Keratinocyte (primary cell): ENCODE measurements around the gene SHQ1.

Experiments used
- EZH2 ChIP-seq: IDR thresholded peaks from one replicate; pipeline ENCODE4 v1.6.1; 2012; ENCODE audit warnings: inconsistent platforms, mild to moderate bottlenecking, low read length, moderate library complexity
- TF ChIP-seq, protein P1 (sequence below), 3 experiments: IDR thresholded peaks in 1 of 3; conservative IDR thresholded peaks in 1 of 3; optimal IDR thresholded peaks in 1 of 3; 2 replicates in 2 of 3; 3 replicates in 1 of 3; pipeline versions ENCODE3 to v1.5.1; 2011; ENCODE audit warnings: low read length in 3 of 3, mild to moderate bottlenecking in 3 of 3, moderate library complexity in 2 of 3, control low read depth in 1 of 3, inconsistent platforms in 1 of 3; ENCODE audit not compliant: insufficient read depth in 2 of 3; ENCODE audit errors: extremely low read depth in 1 of 3

DNA sequence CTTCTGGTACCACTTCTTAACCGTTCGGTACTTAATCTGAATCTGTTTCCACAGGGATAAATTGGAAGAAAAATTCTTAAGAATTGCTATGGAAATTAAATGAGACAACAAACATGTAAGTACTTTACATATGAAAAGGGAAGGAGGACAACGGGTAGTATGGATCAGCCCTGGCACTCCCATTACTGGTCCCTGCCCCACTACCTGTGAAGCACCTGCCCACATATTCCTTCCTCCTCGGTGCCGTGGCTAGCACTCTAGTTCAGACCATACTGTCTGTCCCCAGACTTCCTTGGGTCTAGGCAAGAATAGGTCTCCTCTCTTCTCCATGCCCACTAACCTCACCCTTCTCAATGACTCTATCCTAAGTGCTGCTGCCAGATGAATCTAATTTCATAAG, 46.2 kb downstream of the SHQ1 start:
- TF ChIP-seq, protein P1, sequence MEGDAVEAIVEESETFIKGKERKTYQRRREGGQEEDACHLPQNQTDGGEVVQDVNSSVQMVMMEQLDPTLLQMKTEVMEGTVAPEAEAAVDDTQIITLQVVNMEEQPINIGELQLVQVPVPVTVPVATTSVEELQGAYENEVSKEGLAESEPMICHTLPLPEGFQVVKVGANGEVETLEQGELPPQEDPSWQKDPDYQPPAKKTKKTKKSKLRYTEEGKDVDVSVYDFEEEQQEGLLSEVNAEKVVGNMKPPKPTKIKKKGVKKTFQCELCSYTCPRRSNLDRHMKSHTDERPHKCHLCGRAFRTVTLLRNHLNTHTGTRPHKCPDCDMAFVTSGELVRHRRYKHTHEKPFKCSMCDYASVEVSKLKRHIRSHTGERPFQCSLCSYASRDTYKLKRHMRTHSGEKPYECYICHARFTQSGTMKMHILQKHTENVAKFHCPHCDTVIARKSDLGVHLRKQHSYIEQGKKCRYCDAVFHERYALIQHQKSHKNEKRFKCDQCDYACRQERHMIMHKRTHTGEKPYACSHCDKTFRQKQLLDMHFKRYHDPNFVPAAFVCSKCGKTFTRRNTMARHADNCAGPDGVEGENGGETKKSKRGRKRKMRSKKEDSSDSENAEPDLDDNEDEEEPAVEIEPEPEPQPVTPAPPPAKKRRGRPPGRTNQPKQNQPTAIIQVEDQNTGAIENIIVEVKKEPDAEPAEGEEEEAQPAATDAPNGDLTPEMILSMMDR (optimal IDR thresholded peaks at IDR 0.05 in 1 of 3, IDR thresholded peaks at IDR 0.05 in 1 of 3, conservative IDR thresholded peaks at IDR 0.05 in 1 of 3; ENCODE audit: extremely low read depth in 1 of 3, insufficient read depth in 2 of 3, low read length in 3 of 3) = no peak
- no peak for TF ChIP-seq EZH2
